Progenitor cell of endocrine pancreas (in vitro differentiated cells): ENCODE measurements around the gene MYMX. TPM values are rescaled to one million over a fixed set of nuclear protein-coding genes. Genes with fewer than 3 reads are reported as not detected.

ENCODE experiments used
- DNase-seq: peaks from one replicate; pipeline ENCODE4 v3.0.0; 2021; ENCODE audit warnings: low spot score; ENCODE audit not compliant: unreplicated experiment
- H3K27ac Mint-ChIP-seq: 2 replicates; pipeline ENCODE4 v1.8.0; 2021; ENCODE audit warnings: mild to moderate bottlenecking, moderate library complexity, mixed read lengths
- H3K27me3 Mint-ChIP-seq: 2 replicates; pipeline ENCODE4 v1.8.0; 2021; ENCODE audit warnings: mixed read lengths
- H3K36me3 Mint-ChIP-seq: 2 replicates; pipeline ENCODE4 v1.8.0; 2022; ENCODE audit warnings: mixed read lengths; ENCODE audit not compliant: insufficient read depth
- H3K4me1 Mint-ChIP-seq: 2 replicates; pipeline ENCODE4 v1.8.0; 2021; ENCODE audit warnings: low read depth, mixed read lengths
- H3K4me3 Mint-ChIP-seq: 2 replicates; pipeline ENCODE4 v1.8.0; 2021; ENCODE audit warnings: low read depth, mild to moderate bottlenecking, moderate library complexity, mixed read lengths
- H3K9me3 Mint-ChIP-seq: 2 replicates; pipeline ENCODE4 v1.8.0; 2021; ENCODE audit warnings: low read depth, mixed read lengths
- CTCF ChIP-seq: fragments of 200-600 bp; sonication (generic); IDR thresholded peaks from one replicate; pipeline ENCODE4 v1.5.0; 2021; ENCODE audit warnings: antibody characterized with exemption, mild to moderate bottlenecking; ENCODE audit not compliant: unreplicated experiment
- total RNA-seq: library from RNA; stranded (reverse); gene quantifications from 2 replicates; pipeline ENCODE4 v1.2.1, GENCODE V29; 2021

MYMX gene
- total RNA-seq, 1 donor from 2014 or later = not detected

DNA sequence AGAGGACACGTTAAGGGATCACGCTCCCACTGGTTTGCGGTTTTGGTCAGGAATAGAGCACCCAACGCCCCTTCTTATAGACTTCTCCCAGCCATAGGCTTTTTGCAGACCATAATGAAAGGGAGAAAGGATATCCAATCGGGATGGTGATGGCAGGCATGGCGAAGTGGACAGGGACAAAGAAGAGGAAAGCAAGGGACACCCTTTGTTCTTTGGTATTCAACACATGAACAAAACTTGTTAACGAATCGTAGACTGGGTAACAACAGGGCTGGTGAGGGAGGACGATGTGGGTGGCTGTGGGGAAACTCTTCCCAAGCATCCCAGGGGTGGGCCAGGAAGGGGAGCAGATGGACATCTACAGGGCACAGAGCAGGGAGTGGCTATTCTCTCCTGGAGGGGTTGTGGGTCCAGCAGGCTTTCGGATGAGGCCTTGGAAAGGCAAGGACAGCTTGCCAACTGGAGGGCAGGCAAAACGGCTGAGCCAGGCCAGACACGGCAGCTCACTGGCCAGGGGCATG is 28.7 kb downstream of the MYMX start:
- DNase-seq = no peak
- Mint-ChIP-seq H3K27me3 (no peaks in the 10 kb centered on the region), H3K4me3 (peak overlapping the region; percentile 100), H3K4me1 (peaks cover 25% of the 10 kb centered on the region), H3K27ac (peak overlapping the region; percentile 86), H3K9me3 (no peaks in the 10 kb centered on the region), H3K36me3 (peaks cover 25% of the 10 kb centered on the region)
- no peak for TF ChIP-seq CTCF

DNA sequence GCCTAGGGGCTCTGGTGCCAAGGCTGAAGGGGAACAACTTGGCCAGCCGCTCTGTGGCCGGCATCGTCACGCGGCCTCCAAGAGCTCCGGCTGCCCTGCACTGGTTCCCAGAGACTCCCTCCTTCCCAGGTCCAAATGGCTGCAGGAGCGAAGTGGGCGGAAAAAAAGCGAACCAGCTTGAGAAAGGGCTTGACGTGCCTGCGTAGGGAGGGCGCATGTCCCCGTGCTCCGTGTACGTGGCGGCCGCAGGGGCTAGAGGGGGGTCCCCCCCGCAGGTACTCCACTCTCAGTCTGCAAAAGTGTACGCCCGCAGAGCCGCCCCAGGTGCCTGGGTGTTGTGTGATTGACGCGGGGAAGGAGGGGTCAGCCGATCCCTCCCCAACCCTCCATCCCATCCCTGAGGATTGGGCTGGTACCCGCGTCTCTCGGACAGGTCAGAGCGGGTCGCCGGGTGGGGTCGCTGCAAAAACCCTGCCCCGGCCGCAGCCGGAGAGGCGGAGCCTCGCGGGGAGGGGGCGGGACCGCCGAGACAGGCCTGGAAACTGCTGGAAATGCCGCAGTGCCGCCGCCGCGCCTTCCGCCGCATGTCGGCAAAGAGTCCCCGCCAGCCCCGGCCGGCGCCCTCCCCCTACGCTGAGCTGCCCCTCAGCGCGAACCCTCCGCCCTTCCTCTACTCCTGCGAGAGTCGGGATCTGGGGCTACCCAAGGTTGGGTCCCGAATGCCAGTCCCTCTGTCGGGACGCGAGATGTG is 29.4 kb downstream of the MYMX start:
- peak overlapping the region; percentile 100 for H3K4me3 Mint-ChIP-seq
- H3K9me3 Mint-ChIP-seq = no peaks in the 10 kb centered on the region
- H3K4me1 Mint-ChIP-seq = peaks cover 25% of the 10 kb centered on the region
- H3K27me3 Mint-ChIP-seq = no peaks in the 10 kb centered on the region
- peaks cover 27% of the 10 kb centered on the region for H3K36me3 Mint-ChIP-seq
- DNase-seq = peak; percentile 91
- H3K27ac Mint-ChIP-seq = peak overlapping the region; percentile 100
- TF ChIP-seq CTCF = peak; percentile 53

DNA sequence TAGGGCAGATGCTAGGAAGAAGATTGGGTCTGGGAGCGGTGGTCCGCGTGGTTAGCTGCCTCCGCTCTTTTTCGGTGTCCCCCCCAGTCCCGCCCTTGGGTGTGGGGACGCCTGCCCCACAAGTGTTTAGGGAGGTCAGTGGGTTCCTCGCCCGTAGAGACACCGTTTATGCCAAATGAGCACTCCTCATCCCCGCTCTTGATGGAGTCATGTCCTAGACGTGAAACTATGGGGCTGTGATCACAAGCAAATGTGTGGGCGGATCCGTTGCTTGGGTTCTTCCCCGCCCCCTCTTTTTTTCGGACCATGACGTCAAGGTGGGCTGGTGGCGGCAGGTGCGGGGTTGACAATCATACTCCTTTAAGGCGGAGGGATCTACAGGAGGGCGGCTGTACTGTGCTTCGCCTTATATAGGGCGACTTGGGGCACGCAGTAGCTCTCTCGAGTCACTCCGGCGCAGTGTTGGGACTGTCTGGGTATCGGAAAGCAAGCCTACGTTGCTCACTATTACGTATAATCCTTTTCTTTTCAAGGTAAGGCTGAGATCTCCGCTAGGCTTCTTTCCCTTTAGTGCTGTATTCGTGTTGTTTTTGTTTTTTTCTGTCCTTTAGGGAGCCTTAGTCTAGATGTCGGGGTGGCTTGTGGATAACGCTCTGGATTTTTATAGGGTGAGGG is 30.1 kb downstream of the MYMX start, which contains the start of gene HSP90AB1:
Gene HSP90AB1, plus strand, starts transcription at position 439 of the 675 bp plus-strand sequence. CDS start 1,529 bp downstream, outside the sequence.
- Mint-ChIP-seq H3K9me3 (no peaks in the 10 kb centered on the region), H3K4me3 (peak within 1 kb of the TSS; percentile 100), H3K27ac (peak within 1 kb of the TSS; percentile 100), H3K36me3 (peaks cover 32% of the 10 kb centered on the region), H3K27me3 (no peaks in the 10 kb centered on the region), H3K4me1 (peaks cover 25% of the 10 kb centered on the region)
- TF ChIP-seq CTCF = no peak
- peak; percentile 92 for DNase-seq

DNA sequence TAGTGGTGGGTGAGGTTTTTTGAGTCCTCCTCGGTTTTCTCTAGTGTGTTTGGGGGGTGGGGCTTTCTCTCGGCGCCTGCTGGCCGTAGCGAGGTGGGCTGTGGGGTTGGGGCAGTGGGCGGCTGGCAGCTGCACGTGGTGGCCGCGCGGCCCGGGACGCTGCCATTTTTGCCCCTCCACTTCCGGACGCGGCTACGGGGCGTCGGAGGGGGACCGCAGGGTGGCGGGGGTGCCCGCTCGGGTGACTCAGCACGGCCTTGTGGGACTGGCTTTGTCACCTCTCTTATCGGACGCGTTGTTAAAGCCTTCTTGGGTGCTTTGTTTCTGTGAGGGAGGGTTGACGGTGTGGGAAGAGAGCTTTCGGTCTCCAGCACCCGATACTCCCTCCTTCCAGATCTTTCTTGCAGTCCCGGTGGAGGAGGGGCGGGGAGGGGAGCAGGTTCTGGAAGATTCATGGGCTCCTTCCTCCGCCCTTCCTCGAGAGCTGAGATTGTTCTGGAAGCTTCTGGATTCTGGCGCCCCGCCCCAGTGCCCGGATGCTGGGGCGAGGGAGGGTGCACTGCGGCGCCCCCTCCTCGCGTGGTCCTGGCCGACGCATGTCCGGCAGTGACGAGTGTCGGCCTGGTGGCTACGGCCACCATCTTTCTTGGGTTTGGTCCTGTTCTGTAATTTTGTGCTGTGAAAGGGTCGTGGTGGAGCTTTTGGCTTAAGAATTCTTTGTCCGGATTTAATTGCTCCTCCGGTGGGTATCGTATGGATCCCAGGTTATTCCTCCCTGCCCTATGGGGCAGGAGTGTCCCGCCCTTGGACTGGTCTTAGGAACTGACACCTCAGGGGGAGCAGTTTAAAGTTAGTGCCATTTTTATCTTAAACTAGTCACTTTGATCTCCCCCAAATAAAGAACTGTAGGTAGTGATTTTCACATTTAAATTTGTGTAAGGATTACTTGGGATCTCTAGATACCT is 30.9 kb downstream of the MYMX start:
- H3K4me1 Mint-ChIP-seq = peaks cover 25% of the 10 kb centered on the region
- peak overlapping the region; percentile 100 for H3K4me3 Mint-ChIP-seq
- no peaks in the 10 kb centered on the region for H3K27me3 Mint-ChIP-seq
- H3K36me3 Mint-ChIP-seq = peaks cover 37% of the 10 kb centered on the region
- H3K27ac Mint-ChIP-seq = peak overlapping the region; percentile 100
- no peak for TF ChIP-seq CTCF
- DNase-seq = peak; percentile 39
- H3K9me3 Mint-ChIP-seq = no peaks in the 10 kb centered on the region
